Activated naive CD4-positive, alpha-beta T cell treated with anti-CD3 and anti-CD28 coated beads, Interleukin-2, amount 50 U/mL, for 24 hours (primary cell): ENCODE results near the gene CNTNAP2.
"Not testable (repeated sequence)": the region's sequence is repeated elsewhere in the genome, so short reads cannot be mapped to it uniquely, and the experiment has no call there.

Experiments
- H3K27ac Mint-ChIP-seq: one replicate; pipeline ENCODE4 v1.8.0; 2021; ENCODE audit warnings: mild to moderate bottlenecking, mixed read lengths
- H3K27me3 Mint-ChIP-seq: one replicate; pipeline ENCODE4 v1.8.0; 2021; ENCODE audit warnings: mixed read lengths
- H3K36me3 Mint-ChIP-seq: one replicate; pipeline ENCODE4 v1.8.0; 2021; ENCODE audit warnings: mixed read lengths
- H3K4me1 Mint-ChIP-seq: one replicate; pipeline ENCODE4 v1.8.0; 2021; ENCODE audit warnings: mixed read lengths
- H3K4me3 Mint-ChIP-seq: one replicate; pipeline ENCODE4 v1.8.0; 2021; ENCODE audit warnings: mild to moderate bottlenecking, mixed read lengths
- H3K9me3 Mint-ChIP-seq: one replicate; pipeline ENCODE4 v1.8.0; 2021; ENCODE audit warnings: mixed read lengths

CNTNAP2 gene

DNA sequence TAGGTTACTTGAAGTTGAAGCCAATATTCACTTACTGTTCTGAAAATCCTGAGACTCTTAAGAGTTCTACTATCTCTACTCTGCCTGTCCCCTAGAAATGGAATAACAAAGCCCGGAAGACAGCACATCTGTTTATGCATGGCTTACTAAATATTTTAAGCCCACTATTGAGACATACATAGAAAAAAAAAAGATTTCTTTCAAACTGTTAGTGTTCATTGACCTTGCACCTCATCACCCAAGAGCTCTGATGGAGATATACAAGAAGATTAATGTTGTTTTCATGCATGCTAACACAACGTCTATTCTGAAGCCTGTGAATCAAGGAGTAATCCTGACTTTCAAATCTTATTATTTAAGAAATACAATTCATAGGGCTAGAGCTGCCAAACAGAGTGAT lies 1614.7 kb downstream of the CNTNAP2 start:
- H3K4me1 Mint-ChIP-seq, result no peaks in the 10 kb centered on the region
- no peak overlapping the region for H3K27ac Mint-ChIP-seq

DNA sequence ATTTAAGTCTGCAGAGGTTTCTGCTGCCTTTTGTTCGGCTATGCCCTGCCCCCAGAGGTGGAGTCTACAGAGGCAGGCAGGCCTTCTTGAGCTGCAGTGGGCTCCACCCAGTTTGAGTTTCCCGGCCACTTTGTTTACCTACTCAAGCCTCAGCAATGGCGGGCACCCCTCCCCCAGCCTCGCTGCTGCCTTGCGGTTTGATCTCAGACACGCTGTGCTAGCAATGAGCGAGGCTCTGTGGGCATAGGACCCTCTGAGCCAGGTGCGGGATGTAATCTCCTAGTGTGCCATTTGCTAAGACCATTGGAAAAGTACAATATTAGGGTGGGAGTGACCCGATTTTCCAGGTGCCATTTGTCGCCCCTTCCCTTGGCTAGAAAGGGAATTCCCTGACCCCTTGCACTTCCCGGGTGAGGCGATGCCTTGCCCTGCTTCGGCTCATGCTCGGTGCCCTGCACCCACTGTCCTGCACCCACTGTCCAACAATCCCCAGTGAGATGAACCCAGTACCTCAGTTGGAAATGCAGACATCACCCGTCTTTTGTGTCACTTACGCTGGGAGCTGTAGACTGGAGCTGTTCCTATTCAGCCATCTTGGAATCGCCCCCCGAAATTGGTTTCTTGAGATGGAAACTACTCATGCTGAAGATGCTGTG lies 1621.1 kb downstream of the CNTNAP2 start:
- not testable (repeated sequence) for H3K4me1 Mint-ChIP-seq, H3K27me3 Mint-ChIP-seq, H3K36me3 Mint-ChIP-seq, H3K4me3 Mint-ChIP-seq, H3K27ac Mint-ChIP-seq
- peaks cover 18% of the 10 kb centered on the region for H3K9me3 Mint-ChIP-seq

More for the DNA sequence above, 1614.7 kb downstream of the CNTNAP2 start:
- Mint-ChIP-seq H3K9me3 (peaks cover 24% of the 10 kb centered on the region), H3K4me3 (no peak overlapping the region), H3K36me3 (no peaks in the 10 kb centered on the region), H3K27me3 (no peaks in the 10 kb centered on the region)

DNA sequence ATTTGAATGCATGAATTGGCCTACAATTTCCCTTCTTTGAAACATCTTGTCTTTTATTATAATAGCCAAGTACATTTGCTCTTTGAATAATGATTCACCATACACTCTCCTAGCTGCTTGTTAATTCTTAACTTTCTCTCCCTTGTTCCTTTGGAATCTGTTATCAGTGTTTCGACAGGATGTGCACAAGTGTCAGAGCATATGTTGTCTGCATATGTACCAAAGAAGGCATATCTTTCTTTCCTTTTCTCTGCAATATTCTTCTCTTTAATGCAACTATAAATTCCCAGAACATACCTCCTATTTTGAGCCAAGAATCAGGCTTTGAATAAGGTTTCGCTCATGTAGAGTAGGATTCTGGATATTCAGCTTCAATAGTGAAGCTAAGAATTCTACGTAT lies 1625.7 kb downstream of the CNTNAP2 start:
- peaks cover 6% of the 10 kb centered on the region for H3K9me3 Mint-ChIP-seq
- H3K4me1 Mint-ChIP-seq, result no peaks in the 10 kb centered on the region
- no peaks in the 10 kb centered on the region for H3K36me3 Mint-ChIP-seq
- H3K27ac Mint-ChIP-seq, result no peak overlapping the region
- no peaks in the 10 kb centered on the region for H3K27me3 Mint-ChIP-seq
- H3K4me3 Mint-ChIP-seq, result no peak overlapping the region

DNA sequence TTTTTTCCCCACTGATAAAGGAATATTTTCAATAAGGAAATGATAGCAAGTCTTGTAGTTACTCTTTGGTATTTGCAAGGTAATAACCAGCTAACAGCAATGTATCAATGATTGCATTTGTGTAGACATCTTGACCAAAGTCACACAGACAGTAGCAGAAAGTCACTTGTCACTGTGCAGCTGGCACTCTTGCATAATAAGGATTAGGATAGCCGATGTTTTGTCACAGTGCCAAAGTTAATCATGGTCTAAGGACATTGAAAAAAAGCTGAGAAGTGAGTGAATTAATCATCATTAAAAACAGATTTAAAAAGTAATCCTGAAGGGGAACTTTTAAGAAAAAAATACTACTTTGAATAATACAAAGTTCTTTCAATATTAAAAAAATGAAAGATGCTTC lies 1639.7 kb downstream of the CNTNAP2 start:
- no peaks in the 10 kb centered on the region for H3K27me3 Mint-ChIP-seq
- no peaks in the 10 kb centered on the region for H3K4me1 Mint-ChIP-seq
- no peaks in the 10 kb centered on the region for H3K36me3 Mint-ChIP-seq
- H3K9me3 Mint-ChIP-seq, result no peaks in the 10 kb centered on the region
- no peak overlapping the region for H3K4me3 Mint-ChIP-seq
- no peak overlapping the region for H3K27ac Mint-ChIP-seq

DNA sequence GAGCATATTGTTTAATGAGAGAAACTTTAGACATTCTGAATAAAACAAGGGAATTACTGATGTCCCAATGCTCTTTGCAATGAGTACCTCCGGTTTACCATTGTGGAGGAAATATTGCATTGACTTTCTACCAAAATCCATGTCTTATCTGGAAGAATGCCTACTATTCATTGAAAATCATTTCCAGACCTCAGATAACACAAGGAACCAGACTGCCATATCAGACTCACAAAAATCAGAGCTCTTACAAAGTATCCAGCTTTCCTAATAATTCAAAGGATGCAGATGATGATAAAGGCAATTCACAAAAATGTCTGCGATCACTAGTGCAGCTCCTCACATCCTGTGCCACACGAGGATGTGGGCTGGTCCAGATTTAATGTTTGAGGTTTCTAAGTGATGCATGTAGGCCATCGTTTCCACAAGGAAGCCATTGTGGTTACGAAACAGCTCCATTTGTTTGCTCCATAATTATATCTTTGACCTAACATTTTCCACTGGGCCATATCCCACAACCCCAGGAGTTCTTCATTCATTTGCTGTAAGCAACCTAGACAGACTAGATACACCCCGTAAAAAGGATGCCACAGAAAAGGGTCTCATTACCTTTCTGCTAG lies 1642.8 kb downstream of the CNTNAP2 start:
- no peak overlapping the region for H3K4me3 Mint-ChIP-seq
- H3K27ac Mint-ChIP-seq, result no peak overlapping the region
- H3K9me3 Mint-ChIP-seq, result no peaks in the 10 kb centered on the region
- H3K36me3 Mint-ChIP-seq, result no peaks in the 10 kb centered on the region
- H3K4me1 Mint-ChIP-seq, result no peaks in the 10 kb centered on the region
- no peaks in the 10 kb centered on the region for H3K27me3 Mint-ChIP-seq

DNA sequence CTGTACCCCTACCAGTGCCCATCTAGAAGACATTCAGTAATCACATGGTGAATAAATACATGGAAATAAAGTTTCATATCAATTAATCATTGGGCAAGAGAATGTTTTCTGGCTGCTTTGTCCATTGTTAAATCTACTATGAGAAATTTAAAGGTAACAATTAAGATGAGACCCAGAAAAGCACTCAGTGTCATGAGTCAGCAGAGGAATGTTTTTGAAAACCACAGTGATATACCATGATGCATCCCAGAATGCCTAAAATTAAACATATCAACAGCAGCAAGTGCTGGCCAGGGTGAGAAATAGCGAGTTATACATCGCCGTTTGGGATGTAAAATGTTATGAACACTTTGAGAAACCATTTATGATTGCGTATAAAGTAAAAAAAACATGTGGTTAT lies 1648.7 kb downstream of the CNTNAP2 start:
- Mint-ChIP-seq H3K4me3 (no peak overlapping the region), H3K27me3 (no peaks in the 10 kb centered on the region), H3K9me3 (no peaks in the 10 kb centered on the region), H3K36me3 (no peaks in the 10 kb centered on the region), H3K27ac (no peak overlapping the region), H3K4me1 (no peaks in the 10 kb centered on the region)

DNA sequence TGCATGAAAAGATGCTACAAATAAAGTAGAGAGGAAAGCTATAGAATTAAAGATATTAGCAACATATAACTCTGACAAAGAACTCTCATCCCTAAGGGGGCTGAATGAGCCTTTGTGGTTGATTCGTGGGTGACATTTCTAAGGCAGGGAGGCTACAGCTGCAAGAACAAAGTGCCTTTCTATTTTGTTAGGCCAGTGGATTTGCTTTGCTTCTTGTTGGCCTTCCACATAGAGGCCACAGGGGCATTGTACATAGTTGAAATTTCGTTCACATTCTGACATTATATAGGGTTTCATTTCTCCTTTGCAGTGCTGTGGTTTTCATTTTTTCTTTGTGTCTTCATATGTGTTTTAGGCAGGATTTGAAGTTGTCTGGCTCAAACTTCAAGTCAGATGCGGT lies 1654.7 kb downstream of the CNTNAP2 start:
- Mint-ChIP-seq H3K9me3 (no peaks in the 10 kb centered on the region), H3K27me3 (no peaks in the 10 kb centered on the region), H3K4me1 (no peaks in the 10 kb centered on the region), H3K27ac (no peak overlapping the region), H3K4me3 (no peak overlapping the region), H3K36me3 (no peaks in the 10 kb centered on the region)

DNA sequence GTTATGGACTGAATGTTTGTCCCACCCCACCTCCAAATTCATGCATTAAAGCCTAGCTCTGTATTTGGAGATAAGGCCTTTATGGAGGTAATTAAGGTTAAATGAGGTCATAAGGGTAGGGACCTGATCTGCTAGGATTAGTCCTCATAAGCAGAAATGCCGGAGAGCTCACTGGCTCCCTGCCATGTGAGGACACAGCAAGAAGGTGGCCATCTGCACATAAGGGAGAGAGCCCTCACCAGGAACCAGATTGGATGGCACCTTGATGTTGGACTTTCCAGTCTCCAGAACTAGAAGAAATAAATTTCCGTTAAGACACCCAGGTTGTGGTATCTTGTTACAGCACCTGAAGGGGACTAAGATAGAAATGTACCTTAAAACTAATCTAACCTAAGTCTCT lies 1657.9 kb downstream of the CNTNAP2 start:
- Mint-ChIP-seq H3K27me3 (no peaks in the 10 kb centered on the region), H3K4me3 (no peak overlapping the region), H3K4me1 (no peaks in the 10 kb centered on the region), H3K27ac (no peak overlapping the region), H3K9me3 (no peaks in the 10 kb centered on the region), H3K36me3 (no peaks in the 10 kb centered on the region)

DNA sequence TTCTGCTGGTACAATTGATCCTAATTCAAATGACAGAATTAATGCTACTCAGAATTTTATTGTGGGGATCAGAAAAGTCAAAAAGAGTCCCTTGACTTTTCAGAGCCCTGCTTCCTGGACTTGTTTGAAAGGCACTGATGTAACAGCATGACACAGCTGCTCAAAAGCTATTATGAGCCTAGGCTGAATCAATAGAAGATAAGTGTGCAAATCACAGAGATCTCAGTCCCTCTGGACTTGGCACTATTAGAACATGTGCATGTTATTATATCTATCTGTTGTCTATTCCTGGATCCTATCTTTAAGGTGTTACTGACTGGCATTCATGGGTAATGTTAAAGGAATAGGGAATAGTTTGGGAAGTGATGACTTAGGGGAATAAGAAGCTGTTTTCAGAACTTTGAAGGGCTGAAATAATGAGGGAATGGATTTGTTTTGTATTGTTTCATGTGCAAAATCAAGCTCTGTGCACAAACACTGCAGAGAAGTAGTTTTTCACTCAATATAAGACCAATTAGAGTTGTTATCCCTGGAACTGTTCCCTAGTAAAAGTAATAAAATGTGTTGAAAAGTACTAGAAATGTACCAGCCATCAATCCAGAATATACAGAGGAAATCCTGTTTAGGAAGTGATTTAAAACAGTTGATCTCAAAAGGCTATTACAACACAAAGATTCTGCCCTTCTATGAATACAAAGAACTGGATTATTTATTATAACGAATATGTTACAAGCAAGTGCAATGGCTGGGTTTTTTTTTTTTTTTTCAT lies 1659.1 kb downstream of the CNTNAP2 start:
- H3K4me1 Mint-ChIP-seq, result no peaks in the 10 kb centered on the region
- H3K27ac Mint-ChIP-seq, result no peak overlapping the region
- H3K9me3 Mint-ChIP-seq, result no peaks in the 10 kb centered on the region
- H3K27me3 Mint-ChIP-seq, result no peaks in the 10 kb centered on the region
- no peaks in the 10 kb centered on the region for H3K36me3 Mint-ChIP-seq
- no peak overlapping the region for H3K4me3 Mint-ChIP-seq

DNA sequence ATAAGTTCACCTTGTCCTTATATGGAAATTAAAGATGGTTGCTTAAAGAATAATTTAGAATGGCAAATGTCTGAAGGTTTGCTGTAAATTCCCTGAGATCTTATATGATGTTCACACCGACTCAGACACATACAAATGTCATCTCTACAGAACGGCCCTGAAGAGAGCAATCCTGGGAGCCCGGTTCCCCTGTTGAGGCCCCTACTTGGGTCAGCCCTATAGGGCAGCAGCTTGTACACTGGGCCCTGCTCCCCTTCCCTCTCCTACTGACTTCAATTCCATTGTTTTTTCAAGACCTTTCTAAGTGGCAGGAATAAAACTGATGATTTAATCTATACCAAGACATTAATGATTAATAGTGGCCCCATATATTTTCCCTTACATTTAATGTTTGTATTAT lies 1660.7 kb downstream of the CNTNAP2 start:
- H3K27me3 Mint-ChIP-seq, result no peaks in the 10 kb centered on the region
- H3K9me3 Mint-ChIP-seq, result no peaks in the 10 kb centered on the region
- no peak overlapping the region for H3K4me3 Mint-ChIP-seq
- H3K36me3 Mint-ChIP-seq, result no peaks in the 10 kb centered on the region
- no peak overlapping the region for H3K27ac Mint-ChIP-seq
- no peaks in the 10 kb centered on the region for H3K4me1 Mint-ChIP-seq

DNA sequence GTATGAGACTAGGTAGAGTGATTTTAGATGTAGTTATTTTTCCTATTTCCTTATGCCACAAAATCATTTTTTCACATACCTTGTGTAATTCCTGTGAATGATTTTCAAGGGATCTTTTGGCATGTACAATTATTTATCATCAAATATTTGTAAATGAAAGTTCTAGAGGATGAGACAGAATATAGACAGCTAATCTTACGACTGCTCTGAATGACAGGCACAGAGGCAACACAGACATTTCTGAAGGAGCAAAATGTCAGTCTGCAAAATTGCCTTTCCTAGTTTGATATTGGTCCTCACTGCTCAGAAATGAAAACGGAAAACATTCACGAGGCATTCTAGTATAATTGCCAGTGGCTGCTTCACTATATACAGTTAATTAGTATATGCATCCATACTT lies 1663.3 kb downstream of the CNTNAP2 start:
- no peak overlapping the region for H3K27ac Mint-ChIP-seq
- H3K4me1 Mint-ChIP-seq, result no peaks in the 10 kb centered on the region
- H3K9me3 Mint-ChIP-seq, result peaks cover 1% of the 10 kb centered on the region
- H3K4me3 Mint-ChIP-seq, result no peak overlapping the region
- no peaks in the 10 kb centered on the region for H3K36me3 Mint-ChIP-seq
- H3K27me3 Mint-ChIP-seq, result no peaks in the 10 kb centered on the region

DNA sequence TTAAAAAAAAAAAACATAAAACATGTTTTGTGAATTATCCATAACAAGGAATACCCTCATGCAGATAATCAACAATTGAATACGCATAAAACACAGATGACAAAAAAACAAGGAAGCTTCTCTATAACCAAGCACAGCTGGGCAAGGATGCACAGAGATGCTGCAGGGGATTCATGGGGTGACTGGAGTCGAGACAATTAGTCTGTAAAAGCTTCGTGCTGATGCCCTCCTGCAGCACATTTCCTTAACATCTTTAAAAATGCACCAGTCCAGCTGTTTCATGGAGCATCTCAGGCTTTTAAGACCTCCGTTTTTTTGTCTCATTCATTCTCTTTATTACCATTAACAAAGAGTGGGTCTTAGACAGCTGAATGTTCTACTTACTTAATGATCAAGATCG lies 1680.0 kb downstream of the CNTNAP2 start:
- H3K9me3 Mint-ChIP-seq, result peaks cover 4% of the 10 kb centered on the region
- no peaks in the 10 kb centered on the region for H3K4me1 Mint-ChIP-seq
- H3K27ac Mint-ChIP-seq, result no peak overlapping the region
- peaks cover 2% of the 10 kb centered on the region for H3K27me3 Mint-ChIP-seq
- H3K4me3 Mint-ChIP-seq, result no peak overlapping the region
- H3K36me3 Mint-ChIP-seq, result no peaks in the 10 kb centered on the region

DNA sequence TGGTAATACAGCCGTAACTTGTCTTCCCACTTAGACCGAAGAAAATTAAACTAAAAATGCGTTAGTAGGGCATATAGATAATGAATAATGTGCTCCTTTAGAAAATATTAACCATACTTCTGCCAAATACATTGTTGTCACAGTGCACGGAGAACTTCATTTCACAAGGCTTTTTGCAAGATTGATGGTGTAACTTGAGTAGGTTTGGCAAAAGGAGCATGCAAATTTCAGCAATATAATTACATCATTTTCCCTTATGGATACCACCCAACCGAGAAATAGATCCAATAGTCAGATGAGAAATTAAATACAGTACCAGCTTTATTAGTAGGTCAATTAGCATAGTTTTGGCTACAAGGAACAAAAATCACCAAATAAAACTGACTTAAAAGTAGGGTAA lies 1681.4 kb downstream of the CNTNAP2 start:
- Mint-ChIP-seq H3K4me3 (no peak overlapping the region), H3K36me3 (no peaks in the 10 kb centered on the region), H3K27me3 (peaks cover 2% of the 10 kb centered on the region), H3K4me1 (no peaks in the 10 kb centered on the region), H3K9me3 (peaks cover 4% of the 10 kb centered on the region), H3K27ac (no peak overlapping the region)

DNA sequence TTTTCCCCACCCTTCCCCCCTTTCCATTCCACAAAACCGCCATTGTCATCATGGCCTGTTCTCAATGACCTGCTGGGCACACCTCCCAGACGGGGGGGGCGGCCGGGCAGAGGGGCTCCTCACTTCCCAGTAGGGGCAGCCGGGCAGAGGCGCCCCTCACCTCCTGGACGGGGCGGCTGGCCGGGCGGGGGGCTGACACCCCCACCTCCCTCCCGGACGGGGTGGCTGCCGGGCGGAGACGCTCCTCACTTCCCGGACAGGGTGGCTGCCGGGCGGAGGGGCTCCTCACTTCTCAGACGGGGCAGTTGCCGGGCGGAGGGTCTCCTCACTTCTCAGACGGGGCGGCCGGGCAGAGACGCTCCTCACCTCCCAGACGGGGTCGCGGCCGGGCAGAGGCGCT lies 1685.2 kb downstream of the CNTNAP2 start:
- H3K27me3 Mint-ChIP-seq, H3K27ac Mint-ChIP-seq, H3K4me3 Mint-ChIP-seq, H3K36me3 Mint-ChIP-seq, H3K4me1 Mint-ChIP-seq, H3K9me3 Mint-ChIP-seq: not testable (repeated sequence)

DNA sequence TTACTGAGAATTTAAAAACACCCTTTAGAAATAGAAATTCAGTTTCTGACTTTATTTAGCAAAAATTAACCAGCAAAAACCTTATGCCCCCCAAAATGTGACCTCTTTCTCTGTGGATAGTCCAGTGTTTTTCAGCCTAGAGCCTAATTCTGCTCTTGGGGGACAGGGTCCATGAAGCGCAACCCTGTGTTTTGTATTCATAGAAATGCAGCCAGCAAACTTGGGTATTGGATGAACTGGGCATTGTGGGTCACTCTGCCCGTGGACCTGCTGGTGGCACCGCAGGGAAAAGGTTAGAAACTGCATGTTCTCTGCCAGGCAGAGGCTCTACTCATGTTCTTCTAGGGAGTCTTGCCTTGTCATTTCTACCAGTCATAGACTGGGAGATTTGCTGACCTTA lies 1686.5 kb downstream of the CNTNAP2 start:
- Mint-ChIP-seq H3K4me1 (no peaks in the 10 kb centered on the region), H3K4me3 (no peak overlapping the region), H3K27me3 (no peaks in the 10 kb centered on the region), H3K9me3 (peaks cover 8% of the 10 kb centered on the region), H3K27ac (no peak overlapping the region), H3K36me3 (no peaks in the 10 kb centered on the region)

DNA sequence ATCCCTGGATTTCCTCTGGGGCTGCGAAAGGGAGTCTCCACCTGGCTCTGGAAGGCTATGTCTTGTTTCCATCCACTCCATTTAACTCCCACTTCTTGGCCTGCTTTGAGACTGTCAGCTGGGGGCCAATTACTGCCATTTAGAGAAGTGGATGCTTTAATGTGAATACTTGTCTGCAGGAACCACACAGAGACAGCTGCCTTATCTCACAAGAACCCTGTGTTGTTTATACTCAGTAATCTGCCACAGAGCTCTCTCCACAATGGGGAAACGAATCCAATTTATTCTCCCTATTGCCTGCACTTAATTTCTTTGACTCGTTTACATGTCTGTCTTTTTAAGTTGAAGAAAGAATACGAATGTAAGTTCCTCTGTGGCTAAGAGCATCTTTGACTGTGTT lies 1687.0 kb downstream of the CNTNAP2 start:
- no peak overlapping the region for H3K4me3 Mint-ChIP-seq
- H3K9me3 Mint-ChIP-seq, result peaks cover 8% of the 10 kb centered on the region
- no peaks in the 10 kb centered on the region for H3K36me3 Mint-ChIP-seq
- H3K27ac Mint-ChIP-seq, result no peak overlapping the region
- no peaks in the 10 kb centered on the region for H3K4me1 Mint-ChIP-seq
- H3K27me3 Mint-ChIP-seq, result no peaks in the 10 kb centered on the region
